Brain microvascular endothelial cell (primary cell): ENCODE measurements around the gene TRAPPC10.

ENCODE experiments used
- DNase-seq: peaks from one replicate; pipeline ENCODE4 v3.0.0-alpha.2; 2020
- H3K27ac ChIP-seq: fragments of 250-450 bp; sonication (Bioruptor Pico); 2 replicates; pipeline ENCODE4 v1.5.1; 2020; ENCODE audit warnings: mild to moderate bottlenecking, moderate library complexity
- H3K27me3 ChIP-seq: fragments of 250-450 bp; sonication (Bioruptor Pico); replicated peaks from 2 replicates; pipeline ENCODE4 v1.5.1; 2020; ENCODE audit warnings: mild to moderate bottlenecking
- H3K36me3 ChIP-seq: fragments of 250-450 bp; sonication (Bioruptor Pico); replicated peaks from 2 replicates; pipeline ENCODE4 v1.5.1; 2020; ENCODE audit warnings: mild to moderate bottlenecking
- H3K4me3 ChIP-seq: 2 replicates; pipeline ENCODE4 v1.5.1; 2011; ENCODE audit warnings: low read depth, mild to moderate bottlenecking, control low read depth, low read length, moderate library complexity
- in situ Hi-C: cut with HindIII; loops from 2 replicates; pipeline ENCODE4 v1.10.0; 2017; ENCODE audit warnings: low sequenced_read_pairs, low pct_ligation_motif_present
- TF ChIP-seq, protein P1 (sequence below): IDR thresholded peaks from 2 replicates; pipeline ENCODE4 v1.5.1; 2011; ENCODE audit warnings: low read depth, mild to moderate bottlenecking, moderate library complexity, low read length, control low read depth, inconsistent platforms; ENCODE audit errors: missing control alignments

The TRAPPC10 gene

DNA sequence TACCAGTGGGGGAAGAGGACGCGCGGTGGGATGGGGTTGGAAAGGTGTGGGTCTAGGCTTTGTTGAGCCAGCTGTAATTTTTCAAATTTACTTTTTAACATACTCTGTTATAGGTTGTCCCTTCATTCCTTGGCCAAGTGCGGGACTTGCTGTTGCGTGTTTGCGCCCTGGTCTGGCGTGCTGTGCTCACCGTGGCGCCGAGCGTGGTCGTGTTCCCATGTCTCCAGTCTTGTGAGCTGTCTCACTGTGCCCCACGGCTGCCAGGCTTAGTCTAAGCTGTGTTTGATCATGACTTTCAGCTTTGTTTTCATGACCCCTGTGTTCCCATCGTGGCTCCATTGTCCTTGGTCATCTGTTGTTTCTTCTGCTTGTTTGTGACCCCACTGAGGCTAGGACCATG lies 26.0 kb downstream of the TRAPPC10 start:
- no peak overlapping the region for H3K4me3 ChIP-seq
- H3K27ac ChIP-seq, result no peak overlapping the region
- H3K36me3 ChIP-seq, result peaks cover 44% of the 10 kb centered on the region
- TF ChIP-seq, protein P1, sequence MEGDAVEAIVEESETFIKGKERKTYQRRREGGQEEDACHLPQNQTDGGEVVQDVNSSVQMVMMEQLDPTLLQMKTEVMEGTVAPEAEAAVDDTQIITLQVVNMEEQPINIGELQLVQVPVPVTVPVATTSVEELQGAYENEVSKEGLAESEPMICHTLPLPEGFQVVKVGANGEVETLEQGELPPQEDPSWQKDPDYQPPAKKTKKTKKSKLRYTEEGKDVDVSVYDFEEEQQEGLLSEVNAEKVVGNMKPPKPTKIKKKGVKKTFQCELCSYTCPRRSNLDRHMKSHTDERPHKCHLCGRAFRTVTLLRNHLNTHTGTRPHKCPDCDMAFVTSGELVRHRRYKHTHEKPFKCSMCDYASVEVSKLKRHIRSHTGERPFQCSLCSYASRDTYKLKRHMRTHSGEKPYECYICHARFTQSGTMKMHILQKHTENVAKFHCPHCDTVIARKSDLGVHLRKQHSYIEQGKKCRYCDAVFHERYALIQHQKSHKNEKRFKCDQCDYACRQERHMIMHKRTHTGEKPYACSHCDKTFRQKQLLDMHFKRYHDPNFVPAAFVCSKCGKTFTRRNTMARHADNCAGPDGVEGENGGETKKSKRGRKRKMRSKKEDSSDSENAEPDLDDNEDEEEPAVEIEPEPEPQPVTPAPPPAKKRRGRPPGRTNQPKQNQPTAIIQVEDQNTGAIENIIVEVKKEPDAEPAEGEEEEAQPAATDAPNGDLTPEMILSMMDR, result no peak
- H3K27me3 ChIP-seq, result no peaks in the 10 kb centered on the region
- DNase-seq, result no peak
- in situ Hi-C loops, result no loop called here

DNA sequence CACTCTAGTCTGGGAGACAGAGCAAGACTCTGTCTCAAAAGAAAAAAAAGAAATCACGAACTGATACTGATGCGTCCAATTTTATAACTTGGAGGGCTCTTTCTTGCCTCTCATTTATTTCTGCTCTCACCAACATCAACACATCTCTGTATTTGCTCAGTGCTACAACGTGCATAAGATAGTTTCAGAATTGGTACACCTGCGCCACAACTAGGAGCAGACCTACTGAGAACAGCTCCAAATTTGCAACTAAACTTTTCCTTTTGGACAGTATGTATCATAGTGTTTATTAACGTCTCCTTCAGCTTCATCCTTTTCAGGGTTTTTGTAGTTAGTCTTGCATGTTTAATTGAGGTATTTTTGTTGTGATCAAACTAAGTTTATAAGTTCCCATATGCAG lies 27.7 kb downstream of the TRAPPC10 start:
- in situ Hi-C loops, result no loop called here
- DNase-seq, result no peak
- no peaks in the 10 kb centered on the region for H3K27me3 ChIP-seq
- no peak overlapping the region for H3K4me3 ChIP-seq
- H3K27ac ChIP-seq, result no peak overlapping the region
- peaks cover 31% of the 10 kb centered on the region for H3K36me3 ChIP-seq
- TF ChIP-seq, protein P1, result no peak

DNA sequence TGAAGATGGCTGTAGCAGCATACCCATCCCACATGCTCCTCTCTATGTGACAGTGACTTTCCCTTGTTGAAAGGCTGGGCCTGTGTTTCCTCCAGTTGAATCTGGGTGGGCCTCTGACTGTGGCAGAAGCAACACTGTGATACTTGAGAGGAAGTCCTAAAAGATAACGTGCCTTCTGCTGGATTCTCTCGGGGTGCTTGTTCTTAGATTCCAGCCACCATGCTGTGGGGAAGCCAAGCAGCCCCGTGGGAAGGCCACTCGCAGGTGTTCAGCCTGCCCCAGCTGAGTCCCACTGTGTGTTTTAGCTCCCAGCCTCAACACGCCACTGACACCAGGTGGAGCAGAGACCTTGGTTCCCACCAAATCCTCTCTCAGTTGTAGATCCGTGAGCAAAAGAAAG lies 31.5 kb downstream of the TRAPPC10 start:
- in situ Hi-C loops, result no loop called here
- H3K36me3 ChIP-seq, result peaks cover 10% of the 10 kb centered on the region

DNA sequence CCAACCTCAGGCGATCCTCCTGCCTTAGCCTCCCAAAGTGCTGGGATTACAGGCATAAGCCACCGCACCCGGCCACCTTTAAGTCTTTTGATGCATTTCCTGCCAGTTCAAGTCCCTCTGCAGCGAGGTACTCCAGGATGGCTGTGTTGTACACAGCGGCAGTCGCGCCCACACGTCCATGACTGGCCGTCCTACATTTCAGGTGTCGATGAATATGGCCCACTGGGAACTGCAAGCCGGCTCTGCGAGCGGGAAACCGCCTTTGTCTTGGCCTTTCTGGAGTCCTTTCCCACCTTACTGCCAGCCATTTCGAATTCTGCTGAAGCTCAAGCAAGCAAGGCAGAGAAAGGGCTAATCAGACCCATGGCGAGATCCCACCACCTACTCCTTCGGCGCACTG lies 34.6 kb downstream of the TRAPPC10 start:
- Histone ChIP-seq H3K27ac (no peak overlapping the region), H3K4me3 (no peak overlapping the region), H3K36me3 (peaks cover 3% of the 10 kb centered on the region), H3K27me3 (no peaks in the 10 kb centered on the region)
- DNase-seq, result no peak
- TF ChIP-seq, protein P1, result no peak
- in situ Hi-C loops, result no loop called here

More for the DNA sequence above, 31.5 kb downstream of the TRAPPC10 start:
- Histone ChIP-seq H3K27me3 (no peaks in the 10 kb centered on the region), H3K4me3 (no peak overlapping the region), H3K27ac (no peak overlapping the region)
- no peak for DNase-seq
- TF ChIP-seq, protein P1, result no peak

DNA sequence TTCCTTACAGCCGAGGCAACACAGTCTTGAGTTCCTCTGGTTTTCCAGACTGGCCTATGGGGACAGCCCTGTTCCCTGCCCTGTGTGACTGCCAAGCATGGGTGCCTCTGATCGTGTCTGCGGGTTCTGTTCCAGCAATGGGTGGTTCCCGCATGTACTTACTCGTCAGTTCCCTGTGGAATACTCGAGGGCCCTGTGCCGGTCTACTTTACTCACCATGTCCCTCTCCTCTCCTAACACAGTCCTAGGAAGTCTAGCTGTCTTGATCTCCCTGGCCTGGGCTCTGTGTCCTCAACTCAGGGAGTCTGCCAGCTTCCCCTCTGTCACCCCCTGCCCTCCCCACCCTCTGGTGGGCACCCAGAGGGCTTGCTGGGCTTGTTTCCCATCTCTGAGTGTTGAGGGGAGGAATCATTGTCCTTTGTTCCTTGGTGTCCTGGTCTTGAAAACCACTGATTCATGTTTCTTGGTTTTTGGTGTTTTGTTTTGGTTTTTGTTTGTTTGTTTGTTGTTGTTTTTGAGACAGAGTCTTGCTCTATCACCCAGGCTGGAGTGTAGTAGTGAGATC lies 36.0 kb downstream of the TRAPPC10 start:
- TF ChIP-seq, protein P1, result no peak
- no peak for DNase-seq
- in situ Hi-C loops, result no loop called here
- Histone ChIP-seq H3K36me3 (peaks cover 5% of the 10 kb centered on the region), H3K4me3 (no peak overlapping the region), H3K27me3 (no peaks in the 10 kb centered on the region), H3K27ac (no peak overlapping the region)

DNA sequence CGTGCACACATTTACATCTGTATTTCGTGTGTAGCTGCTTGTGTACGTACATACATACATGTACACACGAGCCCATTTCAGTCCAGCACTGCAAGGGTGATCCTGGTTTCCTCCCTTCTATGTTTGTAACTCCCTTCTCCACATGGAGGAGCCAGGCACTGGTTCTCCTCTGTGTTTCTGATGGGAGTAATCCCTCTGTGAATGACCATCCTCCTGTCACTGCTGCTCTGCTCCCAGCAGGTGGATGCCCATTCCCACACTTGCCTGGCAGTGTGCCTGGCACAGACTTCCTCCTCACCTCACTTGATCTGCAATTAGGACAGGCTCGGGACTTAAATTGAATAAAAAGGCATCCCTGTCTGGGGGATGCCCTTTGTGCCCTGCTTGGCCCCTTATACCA lies 37.1 kb downstream of the TRAPPC10 start:
- in situ Hi-C loops, result no loop called here
- Histone ChIP-seq H3K36me3 (peaks cover 5% of the 10 kb centered on the region), H3K27ac (no peak overlapping the region), H3K4me3 (no peak overlapping the region), H3K27me3 (no peaks in the 10 kb centered on the region)
- DNase-seq, result no peak
- TF ChIP-seq, protein P1, result no peak
